Measurements from ENCODE around the gene RER1.

RER1 gene, protein sequence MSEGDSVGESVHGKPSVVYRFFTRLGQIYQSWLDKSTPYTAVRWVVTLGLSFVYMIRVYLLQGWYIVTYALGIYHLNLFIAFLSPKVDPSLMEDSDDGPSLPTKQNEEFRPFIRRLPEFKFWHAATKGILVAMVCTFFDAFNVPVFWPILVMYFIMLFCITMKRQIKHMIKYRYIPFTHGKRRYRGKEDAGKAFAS

GRCh38 chr1:2391041-2391930, at the start of gene RER1, which contains the start of gene MORN1:
TSS of gene RER1 (plus strand) at chr1:2391841. CDS start at chr1:2395791, 3,950 bp downstream.
TSS of gene MORN1 (minus strand) at chr1:2391554. CDS start at chr1:2391533, 21 bp downstream.
- TF ChIP-seq GATA2 (IDR thresholded peaks at IDR 0.05; ENCODE audit: low read depth, low read length) (no peak), GATA3 (IDR thresholded peaks at IDR 0.05; ENCODE audit: low read depth, low read length) (no peak)

DNA sequence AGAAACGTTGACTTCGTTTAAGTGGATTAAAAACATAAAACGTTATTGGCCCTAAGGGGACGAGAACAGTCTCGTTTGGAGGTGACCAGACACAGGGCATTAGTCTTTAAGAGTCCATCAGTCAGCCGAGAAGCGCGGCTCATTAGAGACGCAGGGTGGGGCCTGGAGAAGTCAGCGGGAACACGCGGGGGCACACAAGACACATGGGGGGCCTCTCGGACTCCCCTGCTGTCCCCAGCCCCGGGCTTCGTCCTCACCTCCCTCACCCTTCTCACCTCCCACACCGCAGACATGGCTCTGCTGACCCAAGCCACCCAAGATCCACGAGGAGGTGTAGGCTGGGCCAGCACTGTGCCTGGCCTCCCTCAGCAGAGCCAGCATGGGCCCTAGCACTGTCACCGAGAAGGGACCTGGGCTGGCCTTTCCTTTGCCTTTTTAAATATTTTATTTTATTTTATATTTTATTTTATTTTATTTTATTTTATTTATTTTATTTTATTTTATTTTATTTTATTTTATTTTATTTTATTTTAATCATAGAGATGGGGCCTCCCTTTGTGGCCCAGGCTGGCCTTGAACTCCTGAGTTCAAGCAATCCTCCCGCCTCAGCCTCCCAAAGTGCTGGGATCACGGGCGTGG, 49.1 kb upstream of the RER1 start:
- no peak for TF ChIP-seq GATA3 (IDR thresholded peaks at IDR 0.05; ENCODE audit: low read depth, low read length)
- TF ChIP-seq GATA2 (IDR thresholded peaks at IDR 0.05; ENCODE audit: low read depth, low read length) = no peak

- TF ChIP-seq GATA2 (IDR thresholded peaks at IDR 0.05; ENCODE audit: low read depth, low read length) = no peak
- no peak for TF ChIP-seq GATA3 (IDR thresholded peaks at IDR 0.05; ENCODE audit: low read depth, low read length)
These were observed 48.4 kb upstream of the RER1 start for GRCh38 chr1:2343023-2343935.

DNA sequence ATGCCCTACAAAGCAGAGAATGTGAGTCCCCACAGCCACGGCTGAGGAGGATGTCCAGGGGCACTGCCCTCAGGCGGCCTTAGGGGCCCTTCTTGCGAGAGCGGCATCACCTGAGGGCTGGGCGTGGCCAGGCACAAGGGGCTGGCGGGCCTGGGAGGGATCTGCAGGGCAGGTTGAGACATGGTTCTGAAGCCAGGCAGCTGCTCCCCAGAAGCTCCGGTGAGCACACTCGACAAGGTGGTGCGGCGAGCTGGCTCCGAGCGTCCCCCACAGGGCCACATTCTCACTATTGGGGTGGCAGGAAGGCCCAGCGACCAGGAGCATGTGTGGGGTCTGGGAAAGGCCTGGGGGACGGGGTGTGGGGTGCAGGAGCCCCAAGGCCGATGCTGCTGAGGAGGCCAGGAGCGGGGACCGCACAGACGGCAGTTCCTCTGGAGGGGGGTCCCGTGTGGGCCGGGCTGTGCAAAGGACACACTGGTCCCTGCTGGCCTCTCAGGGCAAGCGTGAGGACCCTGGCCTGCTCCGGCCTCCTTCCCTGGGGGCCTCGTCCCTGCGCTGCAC, 47.4 kb upstream of the RER1 start:
- TF ChIP-seq GATA2 (IDR thresholded peaks at IDR 0.05; ENCODE audit: low read depth, low read length) (no peak), GATA3 (IDR thresholded peaks at IDR 0.05; ENCODE audit: low read depth, low read length) (no peak)

DNA sequence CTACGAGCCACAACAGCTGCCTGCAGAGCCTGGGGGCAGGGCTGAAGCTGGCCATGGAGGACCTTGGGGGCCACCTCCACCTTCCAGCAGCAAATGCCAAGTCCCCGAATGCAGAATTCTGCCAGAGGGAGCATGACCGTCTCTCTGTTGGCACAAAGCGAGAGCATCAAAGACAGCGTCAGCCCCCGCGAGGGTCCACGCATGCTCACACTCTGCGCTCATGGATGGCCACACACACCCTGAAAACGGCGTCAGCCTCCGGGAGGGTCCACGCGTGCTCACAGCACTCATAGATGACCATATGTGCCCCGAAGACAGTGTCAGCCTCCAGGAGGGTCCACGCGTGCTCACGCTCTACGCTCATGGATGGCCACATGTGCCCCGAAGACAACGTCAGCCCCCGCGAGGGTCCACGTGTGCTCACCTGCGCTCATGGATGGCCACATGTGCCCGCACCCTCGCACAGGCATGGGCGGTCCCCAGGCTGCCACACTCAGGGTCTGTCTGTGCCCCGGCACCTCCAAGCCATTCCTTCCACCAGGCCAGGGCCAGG, 46.8 kb upstream of the RER1 start:
- TF ChIP-seq GATA2 (IDR thresholded peaks at IDR 0.05; ENCODE audit: low read depth, low read length) = no peak
- TF ChIP-seq GATA3 (IDR thresholded peaks at IDR 0.05; ENCODE audit: low read depth, low read length) = no peak

DNA sequence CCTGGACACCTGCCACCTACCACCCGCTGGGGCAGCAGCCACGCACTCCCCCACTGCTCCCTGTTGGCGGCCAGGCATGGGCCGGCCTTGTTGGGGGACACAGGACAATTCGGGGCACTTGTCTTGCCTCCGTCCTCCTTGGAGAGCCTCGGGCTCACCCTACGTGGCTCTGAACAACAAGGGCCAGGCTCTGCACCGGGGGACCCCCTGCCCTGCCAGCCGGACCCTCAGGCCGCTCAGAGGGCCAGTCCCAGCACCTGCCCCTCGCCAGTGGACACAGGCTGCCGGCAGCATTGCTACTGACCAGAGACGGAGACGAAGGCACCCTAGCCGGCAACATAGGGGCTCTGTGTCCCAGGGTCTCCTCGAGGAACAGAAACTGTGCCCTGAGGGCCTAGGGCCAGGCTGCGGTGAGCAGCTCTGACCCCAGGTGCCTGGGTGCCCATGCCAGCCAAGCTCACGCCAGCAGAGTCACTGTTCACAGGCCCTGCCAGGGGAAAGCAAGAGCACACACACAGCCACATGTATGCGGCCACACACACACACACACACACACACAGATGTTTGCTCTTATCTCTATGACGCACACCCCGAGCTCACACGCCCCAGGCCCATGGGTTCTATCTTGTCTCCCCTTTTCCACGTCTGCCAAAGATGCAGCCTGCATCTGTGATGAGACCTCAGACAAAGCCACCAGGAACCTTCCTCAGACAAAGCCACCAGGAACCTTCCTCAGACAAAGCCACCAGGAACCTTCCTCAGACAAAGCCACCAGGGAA, 46.2 kb upstream of the RER1 start:
- TF ChIP-seq GATA2 (IDR thresholded peaks at IDR 0.05; ENCODE audit: low read depth, low read length) (no peak), GATA3 (IDR thresholded peaks at IDR 0.05; ENCODE audit: low read depth, low read length) (no peak)

DNA sequence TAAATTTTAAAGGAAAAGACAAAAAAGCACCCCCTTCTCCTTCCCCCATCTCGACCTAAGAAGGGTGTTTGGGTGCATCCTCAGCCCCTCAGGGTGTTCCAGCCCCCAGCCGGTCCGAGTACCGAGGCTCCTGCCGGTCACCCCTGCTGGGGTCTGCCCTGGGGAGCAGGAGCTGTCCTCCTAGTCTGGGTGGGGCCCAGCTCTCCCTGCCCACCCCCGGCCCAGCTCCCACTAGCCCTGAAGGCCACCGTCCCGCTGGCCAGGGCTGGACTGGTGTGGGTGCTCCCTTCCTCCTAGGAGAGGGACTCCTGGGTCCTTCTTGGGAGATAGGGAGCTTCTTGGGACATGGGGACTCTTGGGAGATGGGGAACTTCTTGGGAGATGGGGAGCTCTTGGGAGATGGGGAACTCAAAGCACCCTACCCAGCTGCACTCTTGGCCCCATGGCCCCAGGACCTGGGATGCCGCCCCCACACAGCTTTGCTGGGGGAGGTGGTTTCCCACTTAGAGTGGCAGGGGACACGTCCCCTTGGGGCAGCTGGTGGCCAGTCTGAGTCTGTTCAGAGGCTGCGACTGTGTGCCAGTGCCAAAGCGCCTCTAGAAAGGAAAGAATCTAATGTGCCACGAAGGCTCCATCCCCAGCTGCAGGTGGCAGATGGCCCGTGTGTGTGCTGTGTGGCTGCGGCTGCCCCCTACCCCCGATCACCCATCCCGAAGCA, 44.8 kb upstream of the RER1 start:
- TF ChIP-seq GATA2 (IDR thresholded peaks at IDR 0.05; ENCODE audit: low read depth, low read length) (no peak), GATA3 (IDR thresholded peaks at IDR 0.05; ENCODE audit: low read depth, low read length) (no peak)

DNA sequence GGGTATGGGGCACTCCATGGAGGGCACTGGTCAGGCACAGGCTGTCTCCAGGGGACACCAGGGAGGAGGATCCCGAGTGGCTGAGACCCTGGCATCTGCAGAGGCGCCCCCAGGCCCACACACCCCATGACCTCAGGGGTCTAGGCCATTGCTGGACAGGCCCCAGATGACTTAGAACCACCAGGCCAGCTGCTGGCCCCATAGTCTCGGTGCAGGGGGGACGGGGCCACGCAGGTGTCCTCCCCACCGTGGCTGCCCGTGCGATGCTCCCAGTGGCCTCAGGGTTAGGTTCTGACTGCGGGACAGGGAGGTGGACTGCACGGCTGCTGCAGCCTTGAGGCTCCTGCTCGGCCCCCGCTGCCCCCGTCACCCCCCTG, 44.2 kb upstream of the RER1 start:
- TF ChIP-seq GATA3 (IDR thresholded peaks at IDR 0.05; ENCODE audit: low read depth, low read length) = no peak
- TF ChIP-seq GATA2 (IDR thresholded peaks at IDR 0.05; ENCODE audit: low read depth, low read length) = no peak

DNA sequence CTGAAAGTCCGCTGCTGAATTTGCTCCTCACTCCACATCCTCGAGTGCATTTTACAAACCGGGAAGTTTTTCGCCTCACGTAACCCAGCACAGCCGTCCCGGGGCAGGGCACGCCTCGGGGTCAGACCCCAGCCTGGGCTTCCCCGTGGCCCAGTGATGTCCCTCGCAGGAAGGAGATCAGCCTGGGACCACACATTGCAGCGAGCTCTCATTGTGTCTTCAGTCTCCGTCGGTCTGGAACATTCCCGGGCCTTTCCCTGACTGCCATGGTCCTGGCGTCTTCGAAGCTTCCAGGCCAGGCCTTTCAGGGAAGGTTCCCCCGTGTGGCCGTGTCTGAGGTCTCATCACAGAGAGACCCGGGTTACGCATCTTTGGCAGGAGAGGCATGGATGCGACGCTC, 43.7 kb upstream of the RER1 start:
- no peak for TF ChIP-seq GATA3 (IDR thresholded peaks at IDR 0.05; ENCODE audit: low read depth, low read length)
- no peak for TF ChIP-seq GATA2 (IDR thresholded peaks at IDR 0.05; ENCODE audit: low read depth, low read length)

DNA sequence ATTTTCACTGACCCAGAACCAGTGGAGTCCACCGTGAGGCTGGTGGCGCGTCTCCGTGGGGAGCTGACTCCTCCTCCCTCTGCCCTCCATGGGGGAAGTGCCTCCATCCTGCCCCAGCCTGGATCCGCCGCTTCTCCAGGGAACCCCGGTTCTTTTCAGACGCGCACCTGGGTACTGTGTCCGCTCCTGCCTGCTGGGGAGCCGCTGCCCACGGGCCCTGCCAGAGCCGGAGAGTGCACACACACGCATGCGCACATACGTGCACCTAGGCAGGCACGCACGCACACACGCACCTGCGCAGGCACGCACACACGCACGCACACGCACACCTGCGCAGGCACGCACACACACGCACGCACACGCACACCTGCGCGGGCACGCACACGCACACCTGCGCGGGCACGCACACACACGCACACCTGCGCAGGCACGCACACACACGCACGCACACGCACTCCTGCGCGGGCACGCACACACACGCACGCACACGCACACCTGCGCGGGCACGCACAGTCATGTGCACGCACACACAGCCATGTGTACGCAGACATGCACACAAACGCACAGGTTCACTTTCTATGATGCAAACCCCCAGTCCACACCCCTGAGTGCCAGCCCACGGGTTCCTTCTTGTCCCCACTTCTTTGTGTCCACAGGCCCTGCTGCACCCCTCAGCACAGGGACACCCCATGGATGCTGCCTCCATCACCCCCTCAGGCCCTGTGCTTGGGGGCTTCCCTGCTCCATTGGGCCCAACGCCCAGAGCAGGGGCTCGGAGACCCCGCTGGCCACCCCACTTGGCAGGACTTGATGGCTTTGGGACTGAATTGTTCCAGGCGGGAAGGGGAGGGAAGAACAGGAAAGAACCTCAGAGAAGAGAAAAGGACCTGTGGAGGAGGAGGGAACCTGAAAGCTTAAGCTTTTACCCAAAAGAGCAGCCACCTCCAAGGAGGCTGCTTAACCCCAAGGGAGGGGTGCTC, 43.0 kb upstream of the RER1 start:
- no peak for TF ChIP-seq GATA2 (IDR thresholded peaks at IDR 0.05; ENCODE audit: low read depth, low read length)
- TF ChIP-seq GATA3 (IDR thresholded peaks at IDR 0.05; ENCODE audit: low read depth, low read length) = no peak

- TF ChIP-seq GATA2 (IDR thresholded peaks at IDR 0.05; ENCODE audit: low read depth, low read length) (no peak), GATA3 (IDR thresholded peaks at IDR 0.05; ENCODE audit: low read depth, low read length) (no peak)
These were observed 41.8 kb upstream of the RER1 start for GRCh38 chr1:2349806-2350205.

All from SH-SY5Y (cell line).